H1 (cell line): ENCODE data around the gene PAXIP1. TPM values are rescaled to one million over a fixed set of nuclear protein-coding genes. Genes with fewer than 3 reads are reported as not detected.

Experiments used
- CTCF ChIA-PET: fragments of 300-600 bp; sonication (Branson Sonifier 250); formaldehyde crosslinking; loops from one replicate; lab custom pipeline; 2021; ENCODE audit not compliant: partially characterized antibody; lab: Charles Lee
- POLR2A ChIA-PET: fragments of 300-600 bp; sonication (Branson Sonifier 250); formaldehyde crosslinking; loops from one replicate; lab custom pipeline; 2021; ENCODE audit warnings: inconsistent platforms; ENCODE audit not compliant: partially characterized antibody; lab: Charles Lee
- DNase-seq, 2 experiments: peaks; one replicate each; pipeline versions ENCODE4 v3.0.0 to v3.0.0-alpha.2; 2010 to 2022; ENCODE audit warnings: low spot score in 2 of 2, low read depth in 1 of 2, mixed read lengths in 1 of 2
- FAIRE-seq: peaks from 2 replicates; lab custom pipeline; 2011; peaks lifted over from hg19 to GRCh38; lab: Jason Lieb, UNC
- H2AFZ ChIP-seq: 2 replicates; pipeline ENCODE4 v1.8.1; 2012; ENCODE audit warnings: low read length, inconsistent platforms
- H2AK5ac ChIP-seq: 2 replicates; pipeline ENCODE4 v1.6.1; 2013; ENCODE audit warnings: low read depth, low read length
- H2BK120ac ChIP-seq: replicated peaks from 2 replicates; pipeline ENCODE3; 2013; ENCODE audit warnings: low read depth, low read length, inconsistent platforms
- H2BK12ac ChIP-seq: 2 replicates; pipeline ENCODE4 v1.6.1; 2013; ENCODE audit warnings: low read depth, low read length
- H2BK15ac ChIP-seq: 2 replicates; pipeline ENCODE4 v1.6.1; 2013; ENCODE audit warnings: low read length
- H2BK20ac ChIP-seq: 2 replicates; pipeline ENCODE4 v1.6.1; 2013; ENCODE audit warnings: low read length
- H2BK5ac ChIP-seq: 2 replicates; pipeline ENCODE4 v1.6.1; 2013; ENCODE audit warnings: low read depth, low read length
- H3K14ac ChIP-seq: 2 replicates; pipeline ENCODE4 v1.6.1; 2013; ENCODE audit warnings: inconsistent platforms; ENCODE audit not compliant: insufficient read length
- H3K18ac ChIP-seq: 2 replicates; pipeline ENCODE4 v1.6.1; 2013; ENCODE audit warnings: low read length; ENCODE audit errors: extremely low read depth
- H3K23ac ChIP-seq: 2 replicates; pipeline ENCODE4 v1.6.1; 2013; ENCODE audit warnings: inconsistent platforms; ENCODE audit not compliant: insufficient read length
- H3K23me2 ChIP-seq: 2 replicates; pipeline ENCODE4 v1.6.1; 2013; ENCODE audit warnings: low read depth, low read length
- H3K27ac ChIP-seq: 2 replicates; pipeline ENCODE4 v1.6.1; 2011; ENCODE audit warnings: low read depth, low read length, inconsistent platforms
- H3K27me3 ChIP-seq, 4 experiments: replicated peaks in 1 of 4; 1 replicate in 1 of 4; 2 replicates in 3 of 4; pipeline versions ENCODE4 v1.6.1 to v1.8.1; 2011 to 2013; ENCODE audit warnings: low read length in 3 of 4, mild to moderate bottlenecking in 3 of 4, inconsistent platforms in 2 of 4, mixed read lengths in 2 of 4, moderate library complexity in 1 of 4; ENCODE audit not compliant: control insufficient read depth in 3 of 4, insufficient read depth in 3 of 4; ENCODE audit errors: extremely low read depth in 1 of 4
- H3K36me3 ChIP-seq, 4 experiments: 2 replicates each; pipeline versions ENCODE4 v1.6.1 to v1.8.1; 2011 to 2013; ENCODE audit warnings: mild to moderate bottlenecking in 4 of 4, low read length in 3 of 4, moderate library complexity in 2 of 4, control low read depth in 1 of 4, inconsistent platforms in 1 of 4; ENCODE audit not compliant: insufficient read depth in 4 of 4, control insufficient read depth in 2 of 4
- H3K4ac ChIP-seq: replicated peaks from 2 replicates; pipeline ENCODE3; 2013; ENCODE audit warnings: low read length, low read depth, mixed read lengths, inconsistent platforms; ENCODE audit not compliant: insufficient read length
- H3K4me1 ChIP-seq, 4 experiments: replicated peaks in 1 of 4; 1 replicate in 1 of 4; 2 replicates in 3 of 4; pipeline versions ENCODE4 v1.6.1 to v1.8.1; 2011 to 2013; ENCODE audit warnings: low read length in 3 of 4, inconsistent platforms in 2 of 4, mixed read lengths in 1 of 4; ENCODE audit not compliant: insufficient read depth in 4 of 4, control insufficient read depth in 3 of 4
- H3K4me2 ChIP-seq, 2 experiments: 2 replicates each; pipeline versions ENCODE4 v1.6.1 to v1.8.1; 2011 to 2013; ENCODE audit warnings: low read depth in 2 of 2, low read length in 2 of 2, control low read depth in 1 of 2, inconsistent platforms in 1 of 2, mild to moderate bottlenecking in 1 of 2; ENCODE audit not compliant: insufficient read depth in 1 of 2
- H3K4me3 ChIP-seq, 4 experiments: fragments of 200-600, 300-600 bp in 1 of 4; sonication (generic), shearing (Covaris generic), sonication (Bioruptor Twin) in 1 of 4; 2 replicates each; pipeline versions ENCODE4 v1.5.1 to v1.8.1; 2011 to 2016; ENCODE audit warnings: low read length in 4 of 4, low read depth in 3 of 4, control low read depth in 2 of 4, inconsistent platforms in 2 of 4, mild to moderate bottlenecking in 2 of 4, mixed read lengths in 1 of 4, moderate library complexity in 1 of 4; ENCODE audit not compliant: insufficient read depth in 2 of 4; ENCODE audit errors: extremely low read depth in 1 of 4
- H3K56ac ChIP-seq: replicated peaks from 2 replicates; pipeline ENCODE3; 2013; ENCODE audit warnings: low read depth, mild to moderate bottlenecking, mixed read lengths, low read length, inconsistent platforms; ENCODE audit not compliant: insufficient read length
- H3K79me1 ChIP-seq: 2 replicates; pipeline ENCODE4 v1.6.1; 2013; ENCODE audit warnings: low read depth, low read length, control low read depth
- H3K79me2 ChIP-seq, 2 experiments: 2 replicates each; pipeline versions ENCODE4 v1.6.1 to v1.8.1; 2012 to 2013; ENCODE audit warnings: low read length in 2 of 2, mild to moderate bottlenecking in 2 of 2, inconsistent platforms in 1 of 2; ENCODE audit not compliant: insufficient read depth in 2 of 2, control insufficient read depth in 1 of 2
- H3K9ac ChIP-seq, 4 experiments: replicated peaks in 1 of 4; 1 replicate in 1 of 4; 2 replicates in 3 of 4; pipeline versions ENCODE4 v1.6.1 to v1.8.1; 2011 to 2013; ENCODE audit warnings: low read depth in 3 of 4, low read length in 3 of 4, control low read depth in 2 of 4, mild to moderate bottlenecking in 2 of 4, moderate library complexity in 2 of 4, inconsistent platforms in 1 of 4; ENCODE audit errors: extremely low read depth in 1 of 4
- H3K9me3 ChIP-seq, 2 experiments: 2 replicates each; pipeline versions ENCODE4 v1.6.1 to v1.8.1; 2012 to 2013; ENCODE audit warnings: mild to moderate bottlenecking in 2 of 2, moderate library complexity in 2 of 2, control low read depth in 1 of 2, inconsistent platforms in 1 of 2, low read depth in 1 of 2, low read length in 1 of 2, mixed read lengths in 1 of 2; ENCODE audit not compliant: insufficient read depth in 2 of 2
- H4K20me1 ChIP-seq, 2 experiments: replicated peaks in 1 of 2; 2 replicates each; pipeline versions ENCODE3 to v1.8.1; 2011 to 2013; ENCODE audit warnings: inconsistent platforms in 2 of 2, low read length in 2 of 2, mild to moderate bottlenecking in 1 of 2; ENCODE audit not compliant: insufficient read depth in 2 of 2, control insufficient read depth in 1 of 2
- H4K5ac ChIP-seq: 2 replicates; pipeline ENCODE4 v1.6.1; 2013; ENCODE audit warnings: low read length, low read depth, mixed read lengths, inconsistent platforms; ENCODE audit not compliant: insufficient read length
- H4K8ac ChIP-seq: 2 replicates; pipeline ENCODE4 v1.8.0; 2013; ENCODE audit warnings: mild to moderate bottlenecking, moderate library complexity, low read length, inconsistent platforms; ENCODE audit not compliant: insufficient read depth; ENCODE audit errors: extremely low read depth
- H4K91ac ChIP-seq: replicated peaks from 2 replicates; pipeline ENCODE3; 2013; ENCODE audit warnings: low read length, mixed read lengths, inconsistent platforms; ENCODE audit not compliant: insufficient read length
- CBX5 ChIP-seq: fragments of 300-800, 300-1000 bp; sonication (generic); IDR thresholded peaks from 2 replicates; pipeline ENCODE4 v1.7.1; 2016; ENCODE audit warnings: antibody characterized with exemption, low read length, low read depth
- CHD1 ChIP-seq: IDR thresholded peaks from 2 replicates; pipeline ENCODE4 v1.6.1; 2012; ENCODE audit warnings: low read depth, low read length, improper control_type of control experiment
- FOSL1 ChIP-seq: IDR thresholded peaks from 2 replicates; pipeline ENCODE4 v1.6.1; 2011; ENCODE audit warnings: mild to moderate bottlenecking, low read depth, low read length, moderate library complexity; ENCODE audit not compliant: insufficient read depth
- GABPA ChIP-seq: IDR thresholded peaks from 2 replicates; pipeline ENCODE4 v1.6.1; 2011; ENCODE audit warnings: mild to moderate bottlenecking, low read length, moderate library complexity, borderline replicate concordance; ENCODE audit not compliant: insufficient read depth
- JUND ChIP-seq: IDR thresholded peaks from 2 replicates; pipeline ENCODE4 v1.6.1; 2011; ENCODE audit warnings: mild to moderate bottlenecking, improper control_type of control experiment, low read length
- SP2 ChIP-seq: IDR thresholded peaks from 2 replicates; pipeline ENCODE4 v1.6.1; 2012; ENCODE audit warnings: mild to moderate bottlenecking, low read length, inconsistent platforms
- SP4 ChIP-seq: IDR thresholded peaks from 2 replicates; pipeline ENCODE4 v1.6.1; 2012; ENCODE audit warnings: low read length, inconsistent platforms
- TCF12 ChIP-seq: IDR thresholded peaks from 2 replicates; pipeline ENCODE4 v1.6.1; 2011; ENCODE audit warnings: low read depth, mild to moderate bottlenecking, low read length
- TEAD4 ChIP-seq: IDR thresholded peaks from 2 replicates; pipeline ENCODE4 v1.6.1; 2012; ENCODE audit warnings: low read depth, low read length, inconsistent platforms, mixed read lengths
- WGBS, 2 experiments: shearing (Covaris generic) in 1 of 2; methylation state at CpG; one replicate each; pipeline versions ENCODE4 v1.1.6 to v1.1.7; 2013 to 2015; ENCODE audit warnings: low lambda C conversion rate in 2 of 2, mixed read lengths in 2 of 2, inconsistent platforms in 1 of 2, low coverage in 1 of 2, missing lambda C conversion rate in 1 of 2; ENCODE audit not compliant: insufficient replicate concordance in 2 of 2, insufficient coverage in 1 of 2, insufficient read length in 1 of 2; ENCODE audit errors: extremely low coverage in 1 of 2, missing lambda C conversion rate in 1 of 2; 5-methylcytosine and 5-hydroxymethylcytosine counted together
- polyA plus RNA-seq, 7 experiments: library from polyadenylated mRNA; depleted of rRNA in 3 of 7; stranded (reverse) in 5 of 7; unstranded in 2 of 7; fragments of >200 nt in 5 of 7; fragments of 200-250 nt in 2 of 7; gene quantifications; 1 replicate in 5 of 7; 2 replicates in 1 of 7; 4 replicates in 1 of 7; pipeline versions ENCODE4 v1.2.1 to v1.2.3, GENCODE V29; 2011 to 2013; ENCODE audit warnings: missing spikeins in 2 of 7, mixed read lengths in 2 of 7
- total RNA-seq: library from RNA; stranded (reverse); fragmentation: NEBNext Ultra II Directional; extraction: Animal tissue kit (Norgen Biotek cat#: 25700); gene quantifications from 2 replicates; pipeline ENCODE4 v1.2.1, GENCODE V29; 2021

Gene PAXIP1
- total and polyA plus RNA-seq, 2 of the 8 experiments (the other 6 are each of a cell fraction or from before 2014, with no cell fraction given): 32.4 to 32.8 TPM

DNA sequence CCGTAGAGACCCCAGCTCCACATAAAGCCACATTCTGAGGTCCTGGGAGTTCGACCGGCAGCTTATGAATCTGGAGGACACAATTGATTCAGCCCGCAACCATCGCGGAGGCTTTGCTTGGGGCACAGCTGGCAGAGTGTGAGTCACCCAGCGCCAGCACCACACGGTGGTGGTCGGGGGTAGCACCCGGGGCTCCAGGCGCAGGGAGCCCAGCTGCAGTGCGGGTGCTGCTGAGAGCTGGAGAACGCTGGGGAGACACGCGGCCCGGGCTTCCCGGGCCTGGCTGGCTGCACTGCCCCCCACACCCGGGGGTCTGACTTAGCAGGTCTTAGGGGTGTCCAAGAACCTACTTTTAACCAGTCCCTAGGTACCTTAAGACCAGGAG, 87.9 kb downstream of the PAXIP1 start:
- CTCF ChIA-PET: interaction anchor here (0.7 to 5.6 kb wide), 30 partner anchors 8 to 450 kb away, joined by 3 to 69 read pairs (median 4); no protein-coding TSS in a partner anchor
- H4K20me1 ChIP-seq: no peaks in the 10 kb centered on the region
- 91% methylated on average over 18 of the region's 18 CpGs; no CpG with 5 or more reads in 1 of the 2 experiments for WGBS, 2 experiments
- TF ChIP-seq JUND (peak; percentile 79), TEAD4 (no peak), CBX5 (no peak), SP4 (no peak), FOSL1 (no peak), SP2 (no peak), CHD1 (no peak), TCF12 (no peak), GABPA (no peak)

More for the DNA sequence above, 87.9 kb downstream of the PAXIP1 start:
- Histone ChIP-seq H2AFZ (no peak overlapping the region), H3K14ac (no peak overlapping the region), H3K18ac (no peak overlapping the region), H3K27ac (no peak overlapping the region), H3K4me2 (no peak overlapping the region), H3K4me1 (peaks cover 0 to 2% (median 0%) of the 10 kb centered on the region in 4 experiments; a peak in 4 of 7 replicates), H3K23me2 (no peaks in the 10 kb centered on the region; the same call in 1 of the 2 replicates), H2BK120ac (no peak overlapping the region), H2BK15ac (no peak overlapping the region), H3K23ac (no peak overlapping the region), H2BK12ac (no peak overlapping the region), H3K36me3 (no peaks in the 10 kb centered on the region), H3K79me1 (no peaks in the 10 kb centered on the region), H2BK20ac (no peak overlapping the region), H3K79me2 (no peaks in the 10 kb centered on the region), H3K56ac (no peak overlapping the region), H4K8ac (no peak overlapping the region), H3K9ac (no peak overlapping the region), H3K4me3 (no peak overlapping the region), H2AK5ac (no peak overlapping the region), H4K5ac (no peak overlapping the region), H3K4ac (no peak overlapping the region), H3K27me3 (peaks cover 0 to 9% (median 7%) of the 10 kb centered on the region in 4 experiments; a peak in 5 of 7 replicates), H4K91ac (no peak overlapping the region), H2BK5ac (no peak overlapping the region), H3K9me3 (peaks cover 3% of the 10 kb centered on the region in 2 experiments; a peak in 2 of 4 replicates)
- DNase-seq (peak in 1 of 2 experiments; percentile 53), FAIRE-seq (no peak)
- POLR2A ChIA-PET: interaction anchor here (1.0 kb wide), 1 partner anchor 14 kb away, joined by 3 read pairs; no protein-coding TSS in a partner anchor
